Stimulated activated CD8-positive, alpha-beta memory T cell treated with anti-CD3 and anti-CD28 coated beads, Interleukin-15, amount 100 ng/mL, for 4 hours (primary cell): Measurements from ENCODE around the gene DNAJB9.

Source experiments
- DNase-seq, 2 donors: peaks; one replicate each; pipeline ENCODE4 v3.0.0-alpha.2; 2020; ENCODE audit warnings: low read depth in 2 of 2

Gene DNAJB9

DNA sequence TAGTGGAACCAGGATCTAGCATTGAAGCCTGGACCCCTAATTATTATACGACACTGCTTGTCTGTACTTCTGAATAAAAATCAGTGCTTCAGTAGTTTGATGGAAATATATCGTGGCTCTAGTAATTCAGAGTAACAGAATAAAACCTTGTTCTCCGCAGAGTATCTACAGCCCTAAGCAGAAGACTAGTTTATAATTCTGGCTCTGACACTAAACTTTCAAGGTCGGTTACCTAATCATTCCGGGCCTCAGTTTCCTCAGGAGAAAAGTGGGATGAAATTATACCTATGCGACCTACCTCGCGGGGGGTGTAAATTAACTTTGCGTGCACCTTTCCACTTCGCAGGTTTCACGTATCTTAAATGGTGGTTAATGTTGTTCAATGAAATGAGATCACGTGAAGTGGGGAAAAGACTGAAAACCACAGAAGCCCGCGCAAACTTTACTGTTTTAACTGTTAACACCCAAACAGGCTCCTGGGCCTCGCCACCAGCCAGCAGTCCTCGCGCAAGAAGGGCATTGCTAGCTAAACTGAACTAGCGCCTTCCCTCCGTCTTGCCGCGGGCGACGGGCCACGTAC lies 783 bp upstream of the DNAJB9 start:
- no peak for DNase-seq

- peak; percentile 2 to 4 for DNase-seq
These were observed 577 bp downstream of the DNAJB9 start for GRCh38 chr7:108570146-108570755.

GRCh38 chr7:108572480-108572879 lies 2.8 kb downstream of the DNAJB9 start:
- no peak for DNase-seq

DNA sequence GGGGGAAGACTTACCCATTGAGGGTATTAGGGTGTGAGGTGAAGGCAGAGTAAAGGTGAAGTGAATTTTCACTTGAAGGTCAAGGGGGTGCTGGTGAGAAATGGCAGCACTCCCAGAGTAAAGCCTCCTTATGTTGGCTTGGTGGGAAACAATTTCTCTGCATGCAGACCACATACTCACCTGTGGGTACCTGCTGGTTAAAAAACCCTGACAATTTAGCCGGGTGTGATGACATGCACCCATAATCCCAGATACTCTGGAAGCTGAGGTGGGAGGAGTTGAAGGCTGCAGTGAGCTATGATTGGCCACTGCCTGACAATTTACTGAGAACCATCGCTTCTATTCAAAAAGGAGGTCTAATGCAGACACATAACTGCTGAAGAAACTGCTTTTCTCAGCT lies 5.5 kb downstream of the DNAJB9 start:
- DNase-seq = no peak

DNA sequence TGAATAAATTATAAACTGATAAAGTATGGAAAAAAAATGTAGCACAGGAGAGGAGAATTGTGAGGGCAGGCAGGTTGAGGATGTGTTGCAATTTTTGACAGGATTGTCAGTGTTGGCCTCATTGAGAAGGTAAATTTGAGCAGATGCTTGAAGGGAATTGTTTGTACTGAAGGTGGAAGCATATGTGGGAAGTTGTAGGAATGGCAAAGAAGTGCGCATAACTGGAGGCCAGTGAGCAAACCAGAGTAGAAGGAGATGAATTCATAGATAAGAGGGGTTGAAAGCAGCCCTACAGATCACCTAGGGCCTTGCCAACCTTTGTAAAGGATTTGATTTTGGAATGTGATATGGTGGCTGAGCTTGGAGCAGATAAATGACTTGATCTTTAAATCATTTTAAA lies 6.4 kb downstream of the DNAJB9 start:
- DNase-seq = no peak

- DNase-seq = no peak
These were observed 9.3 kb downstream of the DNAJB9 start for GRCh38 chr7:108578937-108579336.

DNA sequence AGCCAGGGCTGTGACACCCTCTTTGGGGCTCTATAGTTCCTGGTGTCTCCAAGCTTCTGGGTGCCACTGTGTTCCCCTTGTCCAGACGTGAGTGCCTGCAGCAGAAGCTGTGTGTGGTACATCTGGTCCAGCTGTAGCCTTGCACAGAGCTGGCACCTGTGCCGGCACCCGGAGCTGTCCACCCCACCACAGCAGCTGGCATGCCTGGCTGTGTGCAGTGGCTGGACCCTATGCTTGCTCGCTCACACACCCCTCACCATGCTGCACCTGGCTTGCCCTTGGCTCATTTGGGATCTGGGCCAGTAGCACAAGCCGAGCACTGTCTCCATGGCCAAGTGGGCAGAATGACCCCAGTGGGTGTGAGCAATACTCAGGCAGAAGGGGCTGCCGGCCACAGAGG lies 10.6 kb downstream of the DNAJB9 start:
- no peak for DNase-seq

DNA sequence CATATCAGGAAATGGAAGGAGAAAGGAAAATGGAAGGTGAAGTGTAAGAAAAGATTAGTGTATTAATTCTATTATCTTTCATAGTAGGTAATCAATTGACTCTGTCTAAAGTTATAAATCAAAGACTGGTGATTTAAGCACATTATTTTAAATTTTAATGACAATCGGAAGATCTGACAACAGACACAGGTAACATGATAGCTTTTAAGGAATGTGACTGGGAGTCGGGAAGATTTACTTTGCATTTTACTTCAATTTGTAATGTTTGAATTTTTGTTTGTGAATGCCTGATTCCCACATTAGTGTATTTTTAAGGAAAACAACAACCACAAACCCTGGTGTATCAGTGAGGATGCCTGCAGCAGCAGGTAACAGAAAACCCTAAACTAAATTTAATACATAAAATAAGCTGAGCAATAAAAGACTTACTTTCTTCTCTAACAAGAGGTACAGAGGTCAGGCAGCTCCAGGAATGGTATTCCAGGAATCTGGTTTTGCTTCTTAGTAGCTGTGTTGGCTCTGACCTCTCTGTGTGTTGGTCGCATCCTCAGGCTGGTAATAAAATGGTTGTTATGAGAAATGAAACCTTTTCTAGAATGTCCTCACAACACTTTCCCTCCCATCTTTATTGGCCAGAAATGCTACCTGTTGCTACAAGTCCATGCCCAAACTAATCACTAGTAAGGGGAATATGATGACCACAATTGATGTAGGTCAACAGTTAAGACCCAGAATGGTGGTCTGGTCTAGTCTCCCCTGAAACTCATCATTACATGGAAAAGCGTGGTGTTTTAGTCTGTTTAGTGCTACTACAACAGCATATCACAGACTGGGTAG lies 12.2 kb downstream of the DNAJB9 start:
- no peak for DNase-seq

DNA sequence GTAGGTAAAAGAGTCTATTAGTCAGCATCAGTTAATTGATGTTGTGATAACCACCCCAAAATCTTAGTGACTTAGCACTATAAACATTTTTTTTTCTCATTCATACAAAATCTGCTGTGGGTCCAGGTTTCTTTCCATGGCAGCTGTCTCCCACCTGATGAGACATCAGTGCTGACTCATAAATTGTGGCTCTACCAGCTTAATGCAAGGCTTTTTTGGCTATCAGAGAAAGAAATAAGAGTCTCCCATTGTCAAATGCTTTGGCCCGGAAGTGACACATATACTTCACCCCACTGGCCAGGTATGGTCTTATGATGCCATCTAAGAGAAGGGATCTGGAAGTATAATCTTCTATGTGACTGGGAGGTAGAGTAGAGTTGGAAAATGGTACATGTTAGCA lies 14.5 kb downstream of the DNAJB9 start:
- no peak for DNase-seq

- DNase-seq = no peak
These were observed 16.2 kb downstream of the DNAJB9 start for GRCh38 chr7:108585843-108586242.

- DNase-seq = no peak
These were observed 16.6 kb downstream of the DNAJB9 start for GRCh38 chr7:108586274-108586710.

DNA sequence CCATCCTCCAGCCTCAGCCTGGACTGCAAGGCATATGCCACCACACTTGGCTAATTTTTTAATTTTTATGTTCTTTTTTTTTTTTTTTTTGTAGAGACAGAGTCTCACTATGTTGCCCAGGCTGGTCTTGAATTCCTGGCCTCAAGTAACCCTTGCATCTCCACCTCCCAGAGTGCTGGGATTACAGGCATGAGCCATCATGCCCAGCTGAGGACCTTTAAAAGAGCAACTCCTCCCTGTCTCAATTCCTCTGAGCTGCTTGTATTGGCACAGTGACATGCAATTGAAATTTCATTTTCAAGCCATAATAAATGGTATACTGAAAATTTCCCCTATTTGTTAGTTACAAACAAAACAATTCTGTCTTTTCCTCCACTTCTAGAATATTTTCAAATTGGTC lies 19.5 kb downstream of the DNAJB9 start:
- DNase-seq = no peak

DNA sequence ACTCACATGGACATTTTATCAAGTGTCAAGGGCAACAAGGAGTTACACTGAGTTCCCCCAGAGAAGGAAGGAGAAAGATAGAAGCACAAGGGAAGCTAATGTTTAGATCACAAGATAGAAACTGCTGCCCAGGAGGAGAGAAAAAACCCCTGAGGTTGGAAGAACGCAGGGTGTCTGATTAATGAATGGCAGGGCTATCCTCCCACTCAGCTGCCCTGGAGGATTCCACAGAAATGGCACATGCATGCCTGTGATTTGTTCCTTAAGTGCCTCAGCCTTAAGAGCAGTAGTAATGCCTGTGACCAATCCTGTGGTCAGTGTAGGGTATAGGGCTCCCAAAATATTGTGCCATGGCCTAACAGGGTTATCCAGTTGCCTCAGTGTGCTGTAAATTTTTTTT lies 20.2 kb downstream of the DNAJB9 start:
- DNase-seq = no peak

DNA sequence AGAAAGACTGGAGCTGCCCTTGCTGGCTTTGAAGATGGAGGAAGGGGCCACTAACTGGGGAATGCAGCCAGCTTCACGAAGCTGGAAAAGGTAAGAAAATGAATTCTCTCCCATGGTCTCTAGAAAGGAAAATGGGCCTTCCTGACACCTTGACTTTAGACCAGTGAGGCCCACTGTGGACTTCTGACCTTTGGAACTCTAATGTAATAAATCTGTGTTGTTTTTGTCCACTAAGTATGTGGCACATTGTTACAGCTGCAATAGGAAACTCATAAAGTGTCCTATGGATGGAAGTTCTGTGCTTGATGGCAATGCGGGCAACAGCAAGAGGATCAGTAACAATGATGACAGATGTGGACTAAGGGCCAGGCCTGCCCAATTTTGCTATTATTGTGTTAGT lies 20.9 kb downstream of the DNAJB9 start:
- no peak for DNase-seq

DNA sequence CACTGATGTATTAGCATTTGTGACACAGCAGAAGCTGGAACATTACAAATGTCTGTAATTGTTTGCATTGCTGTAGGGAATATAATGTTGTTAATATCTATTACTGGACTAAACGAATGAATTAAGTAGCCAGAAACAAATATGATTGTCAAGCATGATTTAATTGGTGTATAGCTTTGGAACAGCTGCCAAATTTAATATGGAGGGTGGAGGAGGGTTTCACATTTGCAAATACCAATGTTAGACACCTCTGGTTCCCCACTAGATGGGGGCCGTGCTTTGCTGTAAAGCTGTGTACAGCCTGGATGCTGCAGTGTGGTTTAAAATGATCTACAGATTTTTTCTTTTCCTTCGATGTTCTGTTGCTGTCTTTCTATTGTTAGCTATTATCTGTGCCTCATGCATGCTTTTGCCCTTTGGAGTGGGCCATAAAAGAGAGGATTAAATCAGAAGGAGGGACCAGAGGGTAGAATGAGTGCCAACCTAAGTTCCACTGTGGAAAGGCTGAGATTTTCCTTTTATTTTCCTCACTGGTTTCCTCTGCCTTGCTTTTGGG lies 23.1 kb downstream of the DNAJB9 start:
- DNase-seq = no peak

DNA sequence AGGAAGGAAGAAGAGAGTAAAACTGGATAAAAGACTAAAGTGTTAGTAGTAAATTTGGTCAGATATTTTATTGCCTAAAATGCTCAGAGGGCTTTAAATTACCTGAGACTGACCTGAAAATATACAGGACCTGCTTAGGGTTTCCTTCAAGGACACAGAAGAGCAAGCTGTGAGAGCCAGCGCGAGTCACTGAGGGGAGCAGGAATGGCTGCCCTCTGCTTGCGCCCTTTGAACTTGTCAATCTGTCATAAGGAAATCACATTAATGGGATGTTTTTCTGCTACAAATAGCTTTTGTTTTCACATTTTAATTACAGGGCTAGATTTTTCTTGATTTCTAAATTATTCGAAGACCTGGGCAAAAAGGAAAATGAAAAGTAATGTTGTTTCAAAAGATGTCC lies 26.9 kb downstream of the DNAJB9 start:
- no peak for DNase-seq

GRCh38 chr7:108598153-108598552 lies 28.5 kb downstream of the DNAJB9 start:
- DNase-seq = no peak

DNA sequence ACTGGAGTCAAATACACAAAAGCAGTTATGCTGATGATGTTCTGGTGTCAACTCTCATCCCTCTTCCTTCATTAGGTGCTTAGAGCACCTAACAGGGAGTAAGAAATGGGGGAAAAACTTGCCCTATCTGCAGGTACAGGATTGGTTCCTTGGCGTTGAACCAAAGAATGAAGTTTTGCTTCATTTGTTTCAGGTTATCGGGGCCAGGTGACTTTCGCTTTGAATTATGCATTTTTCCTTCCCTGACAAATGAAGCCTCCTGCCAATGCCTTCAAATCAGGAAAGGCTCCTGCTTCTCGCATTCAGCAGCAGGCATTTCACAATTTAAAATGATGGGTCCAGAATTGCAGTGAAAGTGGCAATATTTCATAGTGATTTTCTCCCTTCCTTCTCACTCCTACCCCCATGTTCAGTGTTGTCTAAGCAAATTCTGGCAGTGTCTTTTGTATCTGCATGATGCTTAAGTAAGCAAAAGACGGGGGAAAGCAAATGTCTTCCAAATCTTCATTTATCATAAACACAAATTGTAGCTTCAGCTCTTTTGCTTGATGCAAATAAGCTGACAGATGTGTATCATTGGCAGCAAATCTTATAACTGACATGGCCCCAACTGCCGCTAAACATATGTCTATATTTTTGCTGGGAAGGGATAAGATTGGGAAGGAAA lies 29.4 kb downstream of the DNAJB9 start:
- no peak for DNase-seq

GRCh38 chr7:108600399-108600798 lies 30.7 kb downstream of the DNAJB9 start:
- DNase-seq = no peak

DNA sequence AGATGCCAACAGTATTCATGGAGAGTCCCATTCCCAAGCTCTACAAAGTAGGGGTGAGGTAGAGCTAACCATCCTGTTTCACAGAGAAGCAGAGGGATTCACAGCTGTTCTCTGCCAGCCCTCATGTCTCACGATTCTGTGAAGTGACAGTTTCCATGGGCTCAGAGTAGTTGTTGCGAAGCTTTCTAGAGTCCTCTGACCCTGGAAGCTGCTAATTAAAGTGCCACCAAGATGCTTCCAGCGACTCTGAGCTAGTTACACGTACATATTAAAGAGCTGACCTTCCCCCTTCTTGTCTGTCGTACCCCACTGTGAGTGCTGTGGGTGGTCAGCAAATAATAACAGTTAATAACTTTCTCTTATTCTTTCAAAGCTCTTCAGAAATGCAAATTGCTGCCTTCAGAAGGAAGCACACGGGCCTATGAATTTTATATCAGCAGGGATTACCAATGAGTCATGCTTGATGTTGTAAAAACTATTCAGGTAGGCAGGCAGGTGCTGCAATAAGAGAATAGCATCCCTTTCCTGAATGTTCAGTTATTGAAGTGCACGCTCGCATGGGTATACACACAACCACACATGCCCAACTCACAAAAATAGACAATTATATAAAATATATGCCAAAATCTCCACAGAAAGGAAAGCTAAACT lies 34.1 kb downstream of the DNAJB9 start:
- DNase-seq = no peak

DNA sequence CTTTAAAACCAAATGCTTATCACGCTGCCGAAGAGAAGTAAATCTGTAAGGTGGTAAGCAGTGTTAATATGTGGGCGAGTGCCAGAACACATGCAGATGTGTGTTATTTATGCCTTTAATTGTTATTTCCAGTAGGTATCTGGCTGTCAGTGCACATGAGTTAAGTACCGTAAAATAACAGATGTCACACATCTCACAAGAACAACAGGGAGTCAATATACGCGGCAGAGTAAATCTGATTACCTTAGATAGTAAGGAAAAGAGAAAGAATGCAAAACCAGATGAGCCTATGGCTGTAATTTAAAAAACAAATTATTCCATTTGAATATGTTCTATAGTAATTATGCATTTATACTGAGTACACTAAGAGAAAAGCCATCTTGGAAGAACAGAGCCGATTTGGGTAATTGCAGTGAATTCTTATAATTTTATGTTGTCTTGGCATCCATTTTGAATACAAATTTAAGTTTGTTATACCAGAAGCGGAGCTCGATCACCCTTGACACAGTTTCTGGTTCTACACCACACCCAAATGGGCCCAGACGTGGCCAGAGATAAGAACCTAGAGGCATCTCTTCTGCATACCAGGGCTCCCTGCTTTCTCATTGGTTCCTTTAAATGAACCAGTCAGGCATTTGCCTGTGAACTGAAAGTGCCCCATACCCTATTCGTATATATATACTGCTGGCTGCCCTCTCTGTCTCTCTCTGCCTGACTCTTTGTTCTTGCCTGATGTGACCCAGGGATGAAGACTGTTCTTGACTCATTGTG lies 34.8 kb downstream of the DNAJB9 start:
- no peak for DNase-seq
